K562 (cell line): Measurements from ENCODE around the gene CCL2.

Experiments used
- ADNP ChIP-seq: fragments of 200-800 bp; sonication (Bioruptor generic); IDR thresholded peaks from 2 replicates; pipeline ENCODE4 v1.6.1; 2016; ENCODE audit warnings: missing genetic modification characterization, missing compliant biosample characterization
- FOXK2 ChIP-seq, 2 experiments: fragments of 450-650 bp; IDR thresholded peaks in 1 of 2; conservative IDR thresholded peaks in 1 of 2; 2 replicates each; pipeline ENCODE4 v1.6.1; 2016; ENCODE audit warnings: low read depth in 2 of 2, mild to moderate bottlenecking in 1 of 2
- FOXM1 ChIP-seq, 2 experiments: fragments of 450-650 bp in 1 of 2; sonication (generic) in 1 of 2; formaldehyde crosslinking in 1 of 2; IDR thresholded peaks; 2 replicates each; pipeline versions ENCODE4 v1.6.1 to v1.9.0; 2017 to 2022; ENCODE audit warnings: low read depth in 2 of 2, mild to moderate bottlenecking in 2 of 2, missing genetic modification reagents in 1 of 2, moderate library complexity in 1 of 2
- PML ChIP-seq: IDR thresholded peaks from 2 replicates; pipeline ENCODE4 v1.6.1; 2012; ENCODE audit warnings: low read length, inconsistent platforms
- ZBTB7A ChIP-seq: IDR thresholded peaks from 2 replicates; pipeline ENCODE4 v1.6.1; 2011; ENCODE audit warnings: low read depth, mild to moderate bottlenecking, low read length, moderate library complexity, borderline replicate concordance; ENCODE audit not compliant: control insufficient read depth
- TF ChIP-seq, protein P1 (sequence below): sonication (generic); formaldehyde crosslinking; IDR thresholded peaks from 2 replicates; pipeline ENCODE4 v1.8.1; 2022; ENCODE audit warnings: missing genetic modification reagents
- TF ChIP-seq, protein P2 (sequence below), 2 experiments: fragments of 450-650 bp in 1 of 2; IDR thresholded peaks; 2 replicates each; pipeline ENCODE4 v1.6.1; 2011 to 2017; ENCODE audit warnings: low read depth in 2 of 2, antibody characterized with exemption in 1 of 2, borderline replicate concordance in 1 of 2, low read length in 1 of 2, mild to moderate bottlenecking in 1 of 2, mixed read lengths in 1 of 2; ENCODE audit not compliant: control insufficient read depth in 1 of 2

DNA sequence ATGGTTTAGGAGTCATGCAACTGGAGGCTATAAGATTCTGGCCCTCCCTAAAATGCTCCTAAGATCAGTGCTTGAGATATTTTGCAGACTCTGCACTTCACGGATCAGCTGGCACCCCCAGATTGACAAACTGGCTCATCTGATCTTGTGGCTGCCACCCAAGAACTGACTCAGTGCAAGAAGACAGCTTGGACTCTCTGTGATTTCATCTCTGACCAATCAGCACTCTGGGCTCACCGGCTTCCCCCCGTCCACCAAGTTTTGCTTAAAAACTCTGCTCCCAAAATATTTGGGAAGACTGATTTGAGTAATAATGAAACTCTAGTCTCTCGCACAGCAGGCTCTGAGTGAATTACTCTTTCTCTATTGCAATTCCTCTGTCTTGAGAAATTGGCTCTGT is 26.3 kb upstream of the CCL2 start:
- TF ChIP-seq ZBTB7A (no peak), FOXK2 (conservative IDR thresholded peaks at IDR 0.05 in 1 of 2, IDR thresholded peaks at IDR 0.05 in 1 of 2; ENCODE audit: low read depth in 2 of 2) (no peak), ADNP (tag) (no peak), FOXM1 (IDR thresholded peaks at IDR 0.05; ENCODE audit: low read depth) (no peak), FOXM1 (CRISPR knock-in tag; IDR thresholded peaks at IDR 0.05; ENCODE audit: low read depth) (no peak), PML (no peak)
- TF ChIP-seq, protein P1, sequence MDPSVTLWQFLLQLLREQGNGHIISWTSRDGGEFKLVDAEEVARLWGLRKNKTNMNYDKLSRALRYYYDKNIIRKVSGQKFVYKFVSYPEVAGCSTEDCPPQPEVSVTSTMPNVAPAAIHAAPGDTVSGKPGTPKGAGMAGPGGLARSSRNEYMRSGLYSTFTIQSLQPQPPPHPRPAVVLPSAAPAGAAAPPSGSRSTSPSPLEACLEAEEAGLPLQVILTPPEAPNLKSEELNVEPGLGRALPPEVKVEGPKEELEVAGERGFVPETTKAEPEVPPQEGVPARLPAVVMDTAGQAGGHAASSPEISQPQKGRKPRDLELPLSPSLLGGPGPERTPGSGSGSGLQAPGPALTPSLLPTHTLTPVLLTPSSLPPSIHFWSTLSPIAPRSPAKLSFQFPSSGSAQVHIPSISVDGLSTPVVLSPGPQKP (CRISPR knock-in tag) = no peak
- TF ChIP-seq, protein P2, sequence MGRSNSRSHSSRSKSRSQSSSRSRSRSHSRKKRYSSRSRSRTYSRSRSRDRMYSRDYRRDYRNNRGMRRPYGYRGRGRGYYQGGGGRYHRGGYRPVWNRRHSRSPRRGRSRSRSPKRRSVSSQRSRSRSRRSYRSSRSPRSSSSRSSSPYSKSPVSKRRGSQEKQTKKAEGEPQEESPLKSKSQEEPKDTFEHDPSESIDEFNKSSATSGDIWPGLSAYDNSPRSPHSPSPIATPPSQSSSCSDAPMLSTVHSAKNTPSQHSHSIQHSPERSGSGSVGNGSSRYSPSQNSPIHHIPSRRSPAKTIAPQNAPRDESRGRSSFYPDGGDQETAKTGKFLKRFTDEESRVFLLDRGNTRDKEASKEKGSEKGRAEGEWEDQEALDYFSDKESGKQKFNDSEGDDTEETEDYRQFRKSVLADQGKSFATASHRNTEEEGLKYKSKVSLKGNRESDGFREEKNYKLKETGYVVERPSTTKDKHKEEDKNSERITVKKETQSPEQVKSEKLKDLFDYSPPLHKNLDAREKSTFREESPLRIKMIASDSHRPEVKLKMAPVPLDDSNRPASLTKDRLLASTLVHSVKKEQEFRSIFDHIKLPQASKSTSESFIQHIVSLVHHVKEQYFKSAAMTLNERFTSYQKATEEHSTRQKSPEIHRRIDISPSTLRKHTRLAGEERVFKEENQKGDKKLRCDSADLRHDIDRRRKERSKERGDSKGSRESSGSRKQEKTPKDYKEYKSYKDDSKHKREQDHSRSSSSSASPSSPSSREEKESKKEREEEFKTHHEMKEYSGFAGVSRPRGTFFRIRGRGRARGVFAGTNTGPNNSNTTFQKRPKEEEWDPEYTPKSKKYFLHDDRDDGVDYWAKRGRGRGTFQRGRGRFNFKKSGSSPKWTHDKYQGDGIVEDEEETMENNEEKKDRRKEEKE (IDR thresholded peaks at IDR 0.05; ENCODE audit: borderline replicate concordance in 1 of 2, control insufficient read depth in 1 of 2, low read depth in 2 of 2, low read length in 1 of 2) = no peak
